HCT116 (cell line): ENCODE data around the gene H6PD.

Source experiments
- CTCF ChIP-seq, 3 experiments: fragments of 200-600 bp in 1 of 3; sonication (generic) in 1 of 3; IDR thresholded peaks in 2 of 3; conservative IDR thresholded peaks in 1 of 3; 2 replicates each; pipeline ENCODE4 v1.5.1; 2012 to 2017; ENCODE audit warnings: low read depth in 2 of 3, low read length in 2 of 3, antibody characterized with exemption in 1 of 3, borderline replicate concordance in 1 of 3, control low read depth in 1 of 3, mild to moderate bottlenecking in 1 of 3, mixed read lengths in 1 of 3, mixed run types in 1 of 3, moderate library complexity in 1 of 3; ENCODE audit not compliant: insufficient read depth in 1 of 3
- MAX ChIP-seq: IDR thresholded peaks from 2 replicates; pipeline ENCODE4 v1.6.1; 2012
- SRF ChIP-seq: IDR thresholded peaks from 2 replicates; pipeline ENCODE4 v1.6.1; 2012; ENCODE audit warnings: low read depth

- TF ChIP-seq SRF = no peak
- TF ChIP-seq CTCF (IDR thresholded peaks at IDR 0.05 in 2 of 3, conservative IDR thresholded peaks at IDR 0.05 in 1 of 3; ENCODE audit: borderline replicate concordance in 1 of 3, insufficient read depth in 1 of 3, low read depth in 2 of 3, low read length in 2 of 3) = no peak
- TF ChIP-seq MAX = no peak
These were observed 82.5 kb downstream of the H6PD start for GRCh38 chr1:9317072-9317471.
